ENCODE data around the gene PPIC. TPM values are rescaled to one million over a fixed set of nuclear protein-coding genes. Genes with fewer than 3 reads are reported as not detected.

Gene PPIC
- total RNA-seq, 1 donor from 2014 or later: 44.9 TPM

GRCh38 chr5:123047706-123048105, 11.2 kb upstream of the PPIC start:
- H3K36me3 Mint-ChIP-seq: peaks cover 18% of the 10 kb centered on the region
- TF ChIP-seq, protein P1, sequence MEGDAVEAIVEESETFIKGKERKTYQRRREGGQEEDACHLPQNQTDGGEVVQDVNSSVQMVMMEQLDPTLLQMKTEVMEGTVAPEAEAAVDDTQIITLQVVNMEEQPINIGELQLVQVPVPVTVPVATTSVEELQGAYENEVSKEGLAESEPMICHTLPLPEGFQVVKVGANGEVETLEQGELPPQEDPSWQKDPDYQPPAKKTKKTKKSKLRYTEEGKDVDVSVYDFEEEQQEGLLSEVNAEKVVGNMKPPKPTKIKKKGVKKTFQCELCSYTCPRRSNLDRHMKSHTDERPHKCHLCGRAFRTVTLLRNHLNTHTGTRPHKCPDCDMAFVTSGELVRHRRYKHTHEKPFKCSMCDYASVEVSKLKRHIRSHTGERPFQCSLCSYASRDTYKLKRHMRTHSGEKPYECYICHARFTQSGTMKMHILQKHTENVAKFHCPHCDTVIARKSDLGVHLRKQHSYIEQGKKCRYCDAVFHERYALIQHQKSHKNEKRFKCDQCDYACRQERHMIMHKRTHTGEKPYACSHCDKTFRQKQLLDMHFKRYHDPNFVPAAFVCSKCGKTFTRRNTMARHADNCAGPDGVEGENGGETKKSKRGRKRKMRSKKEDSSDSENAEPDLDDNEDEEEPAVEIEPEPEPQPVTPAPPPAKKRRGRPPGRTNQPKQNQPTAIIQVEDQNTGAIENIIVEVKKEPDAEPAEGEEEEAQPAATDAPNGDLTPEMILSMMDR (IDR thresholded peaks at IDR 0.05; ENCODE audit: unreplicated experiment): no peak
- H3K9me3 Mint-ChIP-seq: peaks cover 38% of the 10 kb centered on the region
- no peak for DNase-seq (ENCODE audit: low spot score in 2 of 2, unreplicated experiment in 2 of 2)
- H3K27ac Mint-ChIP-seq: no peak overlapping the region
- no peak overlapping the region for H3K4me3 Mint-ChIP-seq
- peaks cover 5% of the 10 kb centered on the region for H3K4me1 Mint-ChIP-seq
- peaks cover 1% of the 10 kb centered on the region for H3K27me3 Mint-ChIP-seq (ENCODE audit: low read depth)

GRCh38 chr5:123046222-123046621, 9.7 kb upstream of the PPIC start:
- Mint-ChIP-seq H3K4me1 (peaks cover 5% of the 10 kb centered on the region), H3K4me3 (no peak overlapping the region), H3K27ac (no peak overlapping the region), H3K27me3 (ENCODE audit: low read depth) (peaks cover 1% of the 10 kb centered on the region), H3K36me3 (peaks cover 12% of the 10 kb centered on the region), H3K9me3 (peaks cover 23% of the 10 kb centered on the region)
- TF ChIP-seq, protein P1 (IDR thresholded peaks at IDR 0.05; ENCODE audit: unreplicated experiment): no peak
- no peak for DNase-seq (ENCODE audit: low spot score in 2 of 2, unreplicated experiment in 2 of 2)

DNA sequence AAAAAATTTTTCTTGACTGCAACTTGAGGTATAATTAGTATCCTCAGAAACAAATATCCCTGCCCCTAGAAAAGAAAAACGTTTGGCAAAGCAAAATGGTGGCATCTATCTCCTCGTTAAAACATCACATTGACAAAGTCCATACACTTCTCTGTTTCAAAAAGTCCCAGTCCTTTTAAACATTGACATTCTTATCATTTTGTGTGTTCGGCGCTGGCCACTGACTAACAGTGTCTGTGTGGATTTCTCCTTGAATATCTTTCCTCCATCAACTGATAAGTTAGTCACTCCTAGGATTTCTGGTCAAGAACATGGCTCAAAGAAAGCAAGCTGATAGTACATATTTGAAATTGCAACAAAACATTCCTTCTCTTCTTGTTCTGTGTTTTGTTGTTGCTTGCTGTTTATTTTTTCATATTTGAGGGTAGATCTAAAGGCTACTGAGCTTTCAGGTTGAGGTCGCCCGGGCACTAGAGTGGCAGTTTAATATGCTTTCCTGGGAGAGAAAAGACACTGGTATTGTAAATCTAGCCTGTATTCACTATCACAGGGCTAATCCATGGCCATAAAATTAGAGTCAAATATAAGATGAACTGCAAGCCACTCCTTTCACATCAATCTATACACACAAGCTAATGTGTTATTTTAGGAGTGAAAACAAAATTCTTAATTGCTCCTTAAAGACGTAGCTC, 8.5 kb upstream of the PPIC start:
- Mint-ChIP-seq H3K27ac (no peak overlapping the region), H3K4me1 (peaks cover 5% of the 10 kb centered on the region), H3K4me3 (no peak overlapping the region), H3K9me3 (peaks cover 12% of the 10 kb centered on the region), H3K27me3 (ENCODE audit: low read depth) (peaks cover 1% of the 10 kb centered on the region), H3K36me3 (peaks cover 2% of the 10 kb centered on the region)
- no peak for DNase-seq (ENCODE audit: low spot score in 2 of 2, unreplicated experiment in 2 of 2)
- TF ChIP-seq, protein P1 (IDR thresholded peaks at IDR 0.05; ENCODE audit: unreplicated experiment): no peak

- no peak overlapping the region for H3K4me3 Mint-ChIP-seq
- H3K27ac Mint-ChIP-seq: no peak overlapping the region
Observed at GRCh38 chr5:123039673-123040072, 3.1 kb upstream of the PPIC start.

GRCh38 chr5:123037104-123037418, 536 bp upstream of the PPIC start:
- Mint-ChIP-seq H3K4me1 (peaks cover 17% of the 10 kb centered on the region), H3K27me3 (ENCODE audit: low read depth) (peaks cover 5% of the 10 kb centered on the region), H3K4me3 (peak overlapping the region; percentile 74), H3K9me3 (no peaks in the 10 kb centered on the region), H3K27ac (peak overlapping the region; percentile 70), H3K36me3 (no peaks in the 10 kb centered on the region)
- TF ChIP-seq, protein P1 (IDR thresholded peaks at IDR 0.05; ENCODE audit: unreplicated experiment): no peak
- no peak for DNase-seq (ENCODE audit: low spot score in 2 of 2, unreplicated experiment in 2 of 2)

More at GRCh38 chr5:123039673-123040072, 3.1 kb upstream of the PPIC start:
- DNase-seq (ENCODE audit: low spot score in 2 of 2, unreplicated experiment in 2 of 2): no peak
- Mint-ChIP-seq H3K9me3 (no peaks in the 10 kb centered on the region), H3K36me3 (no peaks in the 10 kb centered on the region), H3K27me3 (ENCODE audit: low read depth) (peaks cover 4% of the 10 kb centered on the region), H3K4me1 (peaks cover 17% of the 10 kb centered on the region)
- TF ChIP-seq, protein P1 (IDR thresholded peaks at IDR 0.05; ENCODE audit: unreplicated experiment): no peak
